ENCODE data around the gene PROZ.

DNA sequence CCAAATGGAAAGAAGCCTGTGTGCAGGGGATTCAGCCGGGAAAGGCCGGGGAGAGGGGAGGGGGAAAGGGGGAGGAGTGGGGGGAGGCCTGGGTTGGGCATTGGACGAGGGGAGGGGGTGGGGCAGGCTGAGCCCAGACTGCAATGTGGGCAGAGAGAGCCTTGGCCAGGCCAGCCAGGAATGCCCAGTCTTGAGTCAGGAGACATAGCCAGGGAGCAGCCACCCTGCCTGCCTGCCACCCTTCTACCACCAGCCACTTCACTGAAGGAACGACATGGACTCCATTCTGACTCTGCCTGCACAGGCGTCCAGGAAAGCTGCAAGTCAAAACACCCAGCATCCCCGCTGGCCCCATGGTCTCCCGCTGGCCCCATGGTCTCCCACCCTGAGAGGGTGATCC, 498 bp downstream of the PROZ start:
- TF ChIP-seq, protein P1, sequence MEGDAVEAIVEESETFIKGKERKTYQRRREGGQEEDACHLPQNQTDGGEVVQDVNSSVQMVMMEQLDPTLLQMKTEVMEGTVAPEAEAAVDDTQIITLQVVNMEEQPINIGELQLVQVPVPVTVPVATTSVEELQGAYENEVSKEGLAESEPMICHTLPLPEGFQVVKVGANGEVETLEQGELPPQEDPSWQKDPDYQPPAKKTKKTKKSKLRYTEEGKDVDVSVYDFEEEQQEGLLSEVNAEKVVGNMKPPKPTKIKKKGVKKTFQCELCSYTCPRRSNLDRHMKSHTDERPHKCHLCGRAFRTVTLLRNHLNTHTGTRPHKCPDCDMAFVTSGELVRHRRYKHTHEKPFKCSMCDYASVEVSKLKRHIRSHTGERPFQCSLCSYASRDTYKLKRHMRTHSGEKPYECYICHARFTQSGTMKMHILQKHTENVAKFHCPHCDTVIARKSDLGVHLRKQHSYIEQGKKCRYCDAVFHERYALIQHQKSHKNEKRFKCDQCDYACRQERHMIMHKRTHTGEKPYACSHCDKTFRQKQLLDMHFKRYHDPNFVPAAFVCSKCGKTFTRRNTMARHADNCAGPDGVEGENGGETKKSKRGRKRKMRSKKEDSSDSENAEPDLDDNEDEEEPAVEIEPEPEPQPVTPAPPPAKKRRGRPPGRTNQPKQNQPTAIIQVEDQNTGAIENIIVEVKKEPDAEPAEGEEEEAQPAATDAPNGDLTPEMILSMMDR (IDR thresholded peaks at IDR 0.05), result no peak
- no peak for TF ChIP-seq EZH2 (IDR thresholded peaks at IDR 0.05; ENCODE audit: borderline replicate concordance, insufficient read depth, low read depth, low read length, poor library complexity, severe bottlenecking)
